Epithelial cell of esophagus (primary cell): Measurements from ENCODE around the gene TMEM9.

Source experiments
- DNase-seq: peaks from one replicate; pipeline ENCODE4 v3.0.0; 2010; ENCODE audit warnings: low read depth
- H3K4me3 ChIP-seq: 2 replicates; pipeline ENCODE4 v1.5.1; 2011; ENCODE audit warnings: mild to moderate bottlenecking, low read length, control low read depth
- CTCF ChIP-seq: IDR thresholded peaks from 2 replicates; pipeline ENCODE4 v1.5.1; 2011; ENCODE audit warnings: low read depth, mild to moderate bottlenecking, low read length, control low read depth, inconsistent platforms; ENCODE audit not compliant: insufficient read depth; ENCODE audit errors: missing control alignments

The TMEM9 gene

DNA sequence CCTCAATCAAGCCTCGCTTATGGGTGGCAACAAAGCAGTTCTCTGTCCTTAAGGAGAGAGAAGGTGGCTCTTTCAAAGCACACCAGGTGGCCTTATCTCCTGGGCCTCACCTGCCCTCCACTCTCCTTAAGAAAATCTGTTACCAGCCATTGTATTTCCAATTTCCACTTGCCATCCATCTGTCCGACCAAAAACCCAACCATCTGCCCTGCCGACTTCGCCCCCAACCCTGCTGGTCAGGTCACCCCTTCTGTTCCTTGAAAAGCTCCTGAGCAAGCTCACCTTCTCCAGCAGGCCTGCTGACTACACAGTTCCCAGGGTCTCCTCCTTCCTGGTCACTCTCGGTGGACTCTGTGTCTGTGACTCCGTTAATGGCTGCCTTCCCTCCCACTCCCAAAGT, 35.7 kb upstream of the TMEM9 start:
- no peak for DNase-seq
- TF ChIP-seq CTCF = no peak

GRCh38 chr1:201189085-201189484, 34.8 kb upstream of the TMEM9 start:
- H3K4me3 ChIP-seq = no peak overlapping the region
- no peak for TF ChIP-seq CTCF
- no peak for DNase-seq

More for the DNA sequence above, 35.7 kb upstream of the TMEM9 start:
- no peak overlapping the region for H3K4me3 ChIP-seq

DNA sequence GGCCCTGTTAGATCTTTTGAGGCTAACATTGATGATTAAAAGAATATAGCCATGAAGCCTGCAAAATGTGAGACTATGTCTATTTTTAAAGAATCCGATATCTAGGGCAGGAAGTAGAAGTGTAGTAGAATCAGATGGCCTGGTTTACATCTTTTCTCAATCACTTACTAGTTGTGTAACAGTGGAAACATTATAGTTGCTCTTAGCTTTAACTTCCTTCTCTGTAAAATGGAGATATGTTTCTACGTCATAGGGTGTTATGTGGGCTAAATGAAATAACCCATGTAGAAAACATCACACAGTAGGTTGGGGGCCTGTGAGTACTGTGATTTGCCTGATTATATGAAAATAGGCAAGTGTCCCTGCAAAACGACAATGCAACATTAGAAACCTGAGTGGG, 31.9 kb upstream of the TMEM9 start:
- no peak for DNase-seq
- H3K4me3 ChIP-seq = no peak overlapping the region
- TF ChIP-seq CTCF = no peak

DNA sequence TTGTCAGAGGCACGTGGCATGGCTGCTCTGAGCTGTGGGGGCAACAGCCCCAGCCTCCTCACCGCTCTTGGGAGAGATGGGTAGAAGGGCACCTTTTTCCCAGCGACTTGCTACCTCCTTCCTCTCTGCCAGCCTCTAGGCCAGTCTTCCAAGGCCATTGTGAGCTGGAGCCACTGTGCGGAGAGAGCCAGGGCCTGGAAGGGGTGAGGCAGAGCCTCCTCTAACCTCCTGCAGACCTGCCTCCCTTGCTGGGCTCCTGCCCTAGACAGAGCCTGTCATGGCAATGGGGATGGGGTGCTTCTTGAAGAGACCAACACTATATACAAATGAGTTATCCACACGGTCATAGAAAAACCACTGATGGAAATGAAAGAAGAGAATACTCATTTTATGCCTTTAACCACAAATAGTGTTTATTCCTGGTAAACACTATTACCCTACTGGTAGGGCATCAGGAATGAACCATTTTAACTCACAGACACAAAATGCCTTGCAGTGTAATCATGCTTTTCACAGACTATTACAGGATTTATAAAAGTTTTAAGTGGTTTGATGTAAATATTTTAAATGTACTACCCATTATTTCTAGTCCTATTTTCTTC, 31.4 kb upstream of the TMEM9 start:
- H3K4me3 ChIP-seq = no peak overlapping the region
- no peak for TF ChIP-seq CTCF
- no peak for DNase-seq

DNA sequence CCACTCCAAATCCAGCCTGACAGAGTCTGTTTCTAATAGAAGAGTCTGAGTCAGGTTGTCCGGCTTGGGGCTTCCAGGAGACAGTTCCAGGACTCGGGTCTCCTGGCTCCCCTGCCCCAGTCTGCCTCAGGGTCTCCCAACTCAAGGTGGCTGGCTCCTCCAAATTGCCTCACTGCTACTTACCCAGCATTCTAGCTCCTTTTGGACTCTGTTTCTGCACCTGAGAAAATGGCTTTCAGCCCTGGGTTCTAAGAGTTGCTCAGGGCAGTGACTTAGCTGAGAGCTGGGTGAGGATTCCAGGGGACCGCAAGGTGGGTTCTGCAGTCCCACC, 30.8 kb upstream of the TMEM9 start:
- no peak for TF ChIP-seq CTCF
- DNase-seq = no peak
- H3K4me3 ChIP-seq = no peak overlapping the region

DNA sequence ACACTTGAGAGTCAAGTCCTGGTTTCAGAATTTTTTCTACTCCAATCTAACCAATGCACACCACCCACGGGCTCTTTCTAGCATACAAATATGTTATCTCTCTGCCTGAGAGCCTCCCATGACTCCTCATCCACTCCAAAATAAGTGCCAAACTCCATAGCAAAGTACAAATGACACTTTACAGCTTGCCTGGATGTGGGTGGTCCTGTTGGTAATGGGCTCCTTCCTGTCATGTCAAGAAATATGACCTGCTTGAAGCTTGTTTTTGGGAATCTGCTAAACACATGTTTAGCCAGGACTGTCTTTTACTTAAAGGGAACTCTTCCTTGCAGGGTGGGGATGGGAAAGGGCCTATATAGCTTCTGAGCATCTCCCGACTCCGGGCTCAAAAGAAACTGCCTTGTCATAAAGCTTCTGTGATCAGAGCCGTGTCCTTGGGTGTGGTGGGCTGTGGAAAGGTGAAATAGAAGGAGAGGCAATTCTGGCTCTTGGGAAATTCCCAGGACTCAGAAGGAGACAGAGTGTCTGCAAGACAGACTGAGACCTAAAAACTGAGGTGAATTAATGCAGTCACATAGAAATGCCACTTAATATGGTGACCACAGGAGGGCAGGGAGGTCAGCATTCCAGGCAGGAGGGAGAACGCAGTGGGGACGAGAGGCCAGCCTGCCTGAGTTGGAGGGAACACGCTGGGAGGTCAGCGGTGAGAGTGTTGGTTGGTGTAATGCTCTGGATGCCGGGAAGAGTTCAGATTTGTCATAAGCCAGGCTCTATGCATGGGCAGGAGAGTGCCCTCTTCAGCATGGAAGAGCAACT, 30.2 kb upstream of the TMEM9 start:
- TF ChIP-seq CTCF = peak; percentile 86
- DNase-seq = peak; percentile 82
- no peak overlapping the region for H3K4me3 ChIP-seq

GRCh38 chr1:201183753-201184152, 29.5 kb upstream of the TMEM9 start:
- H3K4me3 ChIP-seq = no peak overlapping the region
- TF ChIP-seq CTCF = no peak
- no peak for DNase-seq
